ENCODE results near the gene DNAJC12.

Gene DNAJC12

GRCh38 chr10:67792653-67793052 is 45.3 kb downstream of the DNAJC12 start:
- no peak for TF ChIP-seq SUZ12 (IDR thresholded peaks at IDR 0.05)
- TF ChIP-seq CTBP1 (IDR thresholded peaks at IDR 0.05; ENCODE audit: borderline replicate concordance) = no peak
- TF ChIP-seq L3MBTL2 (conservative IDR thresholded peaks at IDR 0.05) = no peak
- no peak for TF ChIP-seq ZNF384 (IDR thresholded peaks at IDR 0.05)
- no peak for TF ChIP-seq BHLHE40 (IDR thresholded peaks at IDR 0.05; ENCODE audit: borderline replicate concordance)
- TF ChIP-seq FOXM1 (IDR thresholded peaks at IDR 0.05; ENCODE audit: borderline replicate concordance) = no peak
- TF ChIP-seq HDGF (IDR thresholded peaks at IDR 0.05; ENCODE audit: borderline replicate concordance) = no peak
- no peak for TF ChIP-seq ELF4 (IDR thresholded peaks at IDR 0.05)
- TF ChIP-seq PKNOX1 (IDR thresholded peaks at IDR 0.05) = no peak
- TF ChIP-seq ARNT (IDR thresholded peaks at IDR 0.05) = no peak
- no peak for TF ChIP-seq FOXA1 (IDR thresholded peaks at IDR 0.05)
- TF ChIP-seq TARDBP (IDR thresholded peaks at IDR 0.05) = no peak
- no peak for TF ChIP-seq NFRKB (IDR thresholded peaks at IDR 0.05)
- TF ChIP-seq LEF1 (IDR thresholded peaks at IDR 0.05; ENCODE audit: borderline replicate concordance) = no peak
- no peak for TF ChIP-seq SP1 (IDR thresholded peaks at IDR 0.05)
- no peak for TF ChIP-seq FOXK2 (IDR thresholded peaks at IDR 0.05)
- no peak for DNase-seq (ENCODE audit: extremely low spot score)
- CTCF ChIA-PET = no interaction called here
- POLR2A ChIA-PET = interaction anchor here (0.8 kb wide), 1 partner anchor 43 kb away, joined by 4 read pairs; no protein-coding TSS in a partner anchor

DNA sequence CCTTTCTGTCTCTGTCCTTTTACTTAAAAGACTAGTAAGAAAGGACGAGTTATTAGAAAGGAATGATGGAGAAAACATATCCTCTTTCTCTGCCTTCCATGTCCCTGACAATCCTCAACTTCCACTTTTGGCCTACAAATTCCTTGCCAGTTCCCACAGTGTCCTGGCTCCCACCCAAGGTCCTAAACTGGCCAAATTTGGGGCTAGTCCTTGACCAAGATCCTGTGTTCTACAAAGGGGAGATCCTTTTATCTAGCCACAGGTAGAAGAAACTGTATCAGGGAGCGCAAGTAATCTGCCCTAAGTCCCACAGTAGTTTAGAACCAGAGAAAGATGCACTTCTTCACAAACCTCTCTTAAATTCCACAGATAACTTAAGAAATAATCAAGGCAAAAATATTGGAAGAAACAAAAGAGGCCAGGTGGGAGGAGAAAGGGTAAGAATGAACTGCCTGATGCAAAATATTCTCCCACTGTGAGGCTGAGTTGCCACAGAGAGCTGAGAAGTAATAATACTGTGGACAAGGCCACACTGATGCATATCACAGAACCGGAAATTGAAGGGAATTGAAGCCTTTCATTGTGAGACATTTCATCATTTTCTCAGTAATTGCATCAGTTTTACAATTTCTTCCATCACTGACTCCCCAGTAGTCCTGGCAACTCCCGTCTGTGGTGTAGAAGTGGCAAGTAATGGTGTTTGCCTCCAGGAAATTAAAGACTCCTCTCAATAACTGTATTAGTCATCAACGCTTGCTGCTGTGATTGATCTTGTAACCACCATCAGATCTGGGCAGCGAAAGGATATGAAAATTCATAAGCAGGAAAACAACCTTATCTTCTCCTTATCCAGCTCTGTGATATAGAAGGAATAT is 47.2 kb downstream of the DNAJC12 start:
- ChIA-PET CTCF (interaction anchor here (0.6 kb wide), 1 partner anchor 329 kb away, joined by 4 read pairs; no protein-coding TSS in a partner anchor), POLR2A (no interaction called here)
- DNase-seq (ENCODE audit: extremely low spot score) = no peak
- TF ChIP-seq ELF4 (IDR thresholded peaks at IDR 0.05) (no peak), CTBP1 (IDR thresholded peaks at IDR 0.05; ENCODE audit: borderline replicate concordance) (no peak)

GRCh38 chr10:67789769-67790168 is 48.2 kb downstream of the DNAJC12 start:
- DNase-seq (ENCODE audit: extremely low spot score) = no peak
- ChIA-PET CTCF (interaction anchor here (0.6 kb wide), 1 partner anchor 330 kb away, joined by 4 read pairs; no protein-coding TSS in a partner anchor), POLR2A (interaction anchor here (2.4 kb wide), 1 partner anchor 48 kb away, joined by 11 read pairs; the partner anchor contains the start of gene DNAJC12)
- TF ChIP-seq CTBP1 (IDR thresholded peaks at IDR 0.05; ENCODE audit: borderline replicate concordance) = no peak
- no peak for TF ChIP-seq PKNOX1 (IDR thresholded peaks at IDR 0.05)
- TF ChIP-seq ELF4 (IDR thresholded peaks at IDR 0.05) = no peak
- no peak for TF ChIP-seq NFRKB (IDR thresholded peaks at IDR 0.05)
- TF ChIP-seq FOXA1 (IDR thresholded peaks at IDR 0.05) = no peak

DNA sequence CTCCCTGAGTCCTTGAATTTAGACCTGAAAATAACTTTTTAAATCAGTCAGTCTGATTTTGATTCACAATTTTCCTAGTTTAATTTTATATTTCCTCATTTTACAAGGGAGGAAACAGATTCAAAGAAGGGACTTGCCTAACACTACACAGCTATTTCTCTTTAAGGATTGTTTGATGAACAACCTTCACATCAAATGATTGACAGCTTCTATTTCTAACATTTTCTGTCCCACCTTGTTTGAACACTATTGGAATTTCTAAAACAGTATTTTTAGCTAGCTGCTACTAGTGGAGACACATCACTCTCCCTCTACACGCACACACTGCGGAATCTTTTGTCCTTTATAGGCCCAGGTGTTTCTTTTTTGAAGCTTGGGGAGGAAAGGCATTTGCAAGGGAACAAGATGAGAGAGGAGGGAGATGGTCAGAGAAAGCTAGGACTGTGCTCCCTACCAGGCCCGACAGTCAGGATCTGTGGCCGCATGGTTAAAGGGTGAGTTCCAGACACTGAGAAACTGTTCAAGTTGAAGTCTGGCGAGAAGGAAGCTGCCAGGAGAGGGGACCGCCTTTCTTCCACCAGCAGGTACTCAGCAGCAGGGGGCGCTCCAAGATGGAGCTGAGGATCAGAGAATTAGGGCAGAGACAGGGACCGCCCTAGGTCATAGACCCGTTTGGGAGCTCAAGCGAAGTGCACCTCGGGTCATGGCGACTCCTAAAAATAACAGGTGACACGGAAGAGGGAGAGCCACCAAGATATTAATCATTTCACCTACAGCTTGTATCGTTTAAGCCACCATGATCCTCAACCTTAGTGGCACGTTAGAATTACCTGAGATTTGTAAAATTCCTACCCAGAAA is 49.7 kb downstream of the DNAJC12 start:
- TF ChIP-seq FOXM1 (IDR thresholded peaks at IDR 0.05; ENCODE audit: borderline replicate concordance) (no peak), PKNOX1 (IDR thresholded peaks at IDR 0.05) (peak; percentile 66; the same call in 1 of the 2 replicates), ZNF384 (IDR thresholded peaks at IDR 0.05) (no peak)
- ChIA-PET POLR2A (interaction anchor here (1.0 to 2.4 kb wide), 6 partner anchors 49 to 544 kb away, joined by 3 to 11 read pairs (median 4); partner anchors contain the start of genes DNAJC12, HNRNPH3 and SIRT1), CTCF (interaction anchor here (0.5 to 1.9 kb wide), 21 partner anchors 10 to 860 kb away, joined by 3 to 26 read pairs (median 5); partner anchors contain the start of gene SIRT1)
- DNase-seq (ENCODE audit: extremely low spot score) = peak; percentile 68

GRCh38 chr10:67785098-67785497 is 52.9 kb downstream of the DNAJC12 start:
- ChIA-PET CTCF (no interaction called here), POLR2A (no interaction called here)
- TF ChIP-seq NFRKB (IDR thresholded peaks at IDR 0.05) (no peak), CTBP1 (IDR thresholded peaks at IDR 0.05; ENCODE audit: borderline replicate concordance) (no peak), TARDBP (IDR thresholded peaks at IDR 0.05) (no peak), LEF1 (IDR thresholded peaks at IDR 0.05; ENCODE audit: borderline replicate concordance) (no peak), FOXM1 (IDR thresholded peaks at IDR 0.05; ENCODE audit: borderline replicate concordance) (no peak), BHLHE40 (IDR thresholded peaks at IDR 0.05; ENCODE audit: borderline replicate concordance) (no peak), SP1 (IDR thresholded peaks at IDR 0.05) (no peak), L3MBTL2 (conservative IDR thresholded peaks at IDR 0.05) (no peak), PKNOX1 (IDR thresholded peaks at IDR 0.05) (no peak), FOXK2 (IDR thresholded peaks at IDR 0.05) (no peak), FOXA1 (IDR thresholded peaks at IDR 0.05) (no peak), HDGF (IDR thresholded peaks at IDR 0.05; ENCODE audit: borderline replicate concordance) (no peak), ELF4 (IDR thresholded peaks at IDR 0.05) (no peak), ARNT (IDR thresholded peaks at IDR 0.05) (no peak), SUZ12 (IDR thresholded peaks at IDR 0.05) (no peak), ZNF384 (IDR thresholded peaks at IDR 0.05) (no peak)
- no peak for DNase-seq (ENCODE audit: extremely low spot score)

Measured in HEK293T (cell line).